HepG2 (cell line): ENCODE results near the gene MPV17L2. TPM values are rescaled to one million over a fixed set of nuclear protein-coding genes. Genes with fewer than 3 reads are reported as not detected.
A peak's percentile ranks its signal among the peaks of the same experiment; 100 is the strongest.

ENCODE experiments used
- ASH2L ChIP-seq: fragments of 300-600, 200-600 bp; sonication (generic); IDR thresholded peaks from 2 replicates; pipeline ENCODE4 v1.7.0; 2017; ENCODE audit warnings: low read depth, mild to moderate bottlenecking, moderate library complexity, mixed read lengths, low read length; ENCODE audit not compliant: insufficient read length
- DNMT3B ChIP-seq: conservative IDR thresholded peaks from 2 replicates; pipeline ENCODE4 v1.6.1; 2016; ENCODE audit warnings: missing biosample characterization, control low read depth
- ESRRA ChIP-seq: sonication (generic); formaldehyde crosslinking; IDR thresholded peaks from 2 replicates; pipeline ENCODE4 v1.5.1; 2020; ENCODE audit warnings: mild to moderate bottlenecking, low read depth, missing genetic modification reagents
- FOXK2 ChIP-seq: fragments of 450-650 bp; IDR thresholded peaks from 2 replicates; pipeline ENCODE4 v1.6.1; 2016
- NFE2L1 ChIP-seq: sonication (generic); formaldehyde crosslinking; IDR thresholded peaks from 2 replicates; pipeline ENCODE4 v1.4.0; 2020; ENCODE audit warnings: missing genetic modification reagents, mild to moderate bottlenecking, borderline replicate concordance
- NKX3-1 ChIP-seq: sonication (generic); formaldehyde crosslinking; IDR thresholded peaks from 2 replicates; pipeline ENCODE4 v1.5.0; 2020; ENCODE audit warnings: missing genetic modification reagents
- NRL ChIP-seq: sonication (generic); formaldehyde crosslinking; IDR thresholded peaks from 2 replicates; pipeline ENCODE4 v1.5.0; 2020; ENCODE audit warnings: missing genetic modification reagents, mild to moderate bottlenecking, moderate library complexity, borderline replicate concordance
- PPARG ChIP-seq: conservative IDR thresholded peaks from 2 replicates; pipeline ENCODE4 v1.6.1; 2016; ENCODE audit warnings: missing biosample characterization, missing genetic modification reagents
- SKIL ChIP-seq: sonication (generic); formaldehyde crosslinking; IDR thresholded peaks from 2 replicates; pipeline ENCODE4 v1.8.0; 2022; ENCODE audit warnings: missing genetic modification reagents, mild to moderate bottlenecking, moderate library complexity, borderline replicate concordance
- SOX6 ChIP-seq, 2 experiments: fragments of 450-650 bp in 1 of 2; sonication (generic) in 1 of 2; formaldehyde crosslinking in 1 of 2; IDR thresholded peaks; 2 replicates each; pipeline versions ENCODE4 v1.4.0 to v1.6.1; 2017 to 2020; ENCODE audit warnings: antibody characterized with exemption in 1 of 2, mild to moderate bottlenecking in 1 of 2, missing genetic modification reagents in 1 of 2
- TBX2 ChIP-seq: sonication (generic); formaldehyde crosslinking; IDR thresholded peaks from 2 replicates; pipeline ENCODE4 v1.5.0; 2020; ENCODE audit warnings: missing genetic modification reagents, mild to moderate bottlenecking, borderline replicate concordance
- TSC22D2 ChIP-seq: sonication (generic); formaldehyde crosslinking; IDR thresholded peaks from 2 replicates; pipeline ENCODE4 v1.5.1; 2020; ENCODE audit warnings: missing genetic modification reagents, mild to moderate bottlenecking, borderline replicate concordance
- ZBTB46 ChIP-seq: sonication (generic); formaldehyde crosslinking; IDR thresholded peaks from 2 replicates; pipeline ENCODE4 v1.4.0; 2020; ENCODE audit warnings: mild to moderate bottlenecking, missing genetic modification reagents, borderline replicate concordance
- ZFP36L2 ChIP-seq: sonication (generic); formaldehyde crosslinking; IDR thresholded peaks from 2 replicates; pipeline ENCODE4 v1.4.0; 2020; ENCODE audit warnings: missing genetic modification reagents
- ZNF598 ChIP-seq: sonication (generic); formaldehyde crosslinking; IDR thresholded peaks from 2 replicates; pipeline ENCODE4 v1.5.1; 2020; ENCODE audit warnings: mild to moderate bottlenecking, missing genetic modification reagents, borderline replicate concordance
- ZNF790 ChIP-seq: sonication (generic); formaldehyde crosslinking; IDR thresholded peaks from 2 replicates; pipeline ENCODE4 v1.8.0; 2022; ENCODE audit warnings: missing genetic modification reagents, mild to moderate bottlenecking, borderline replicate concordance
- polyA plus RNA-seq, 8 experiments: library from polyadenylated mRNA; depleted of rRNA in 3 of 8; stranded (reverse) in 7 of 8; unstranded in 1 of 8; fragments of >200 nt; fragmentation: Illumina TruSeq in 4 of 8; extraction: Trizol in 4 of 8; gene quantifications; 2 replicates each; pipeline versions ENCODE4 v1.2.1 to v1.2.3, GENCODE V29; 2011 to 2016; ENCODE audit warnings: low read depth in 4 of 8, missing spikeins in 1 of 8, mixed read lengths in 1 of 8; ENCODE audit not compliant: insufficient read depth in 1 of 8
- total RNA-seq, 5 experiments: library from RNA; depleted of rRNA; stranded (reverse); fragments of >200 nt; fragmentation: Illumina TruSeq; extraction: Trizol; gene quantifications; 2 replicates each; pipeline ENCODE4 v1.2.3, GENCODE V29; 2016; ENCODE audit warnings: low read depth in 1 of 5
- TF ChIP-seq, protein P1 (sequence below): sonication (generic); formaldehyde crosslinking; IDR thresholded peaks from 2 replicates; pipeline ENCODE4 v1.5.0; 2020; ENCODE audit warnings: missing genetic modification reagents
- TF ChIP-seq, protein P2 (sequence below): sonication (generic); formaldehyde crosslinking; IDR thresholded peaks from 2 replicates; pipeline ENCODE4 v1.5.0; 2020; ENCODE audit warnings: missing genetic modification reagents
- TF ChIP-seq, protein P3 (sequence below): fragments of 450-650 bp; IDR thresholded peaks from 2 replicates; pipeline ENCODE4 v1.6.1; 2016
- TF ChIP-seq, protein P4 (sequence below): IDR thresholded peaks from 2 replicates; pipeline ENCODE4 v1.6.1; 2016

MPV17L2 gene
- total and polyA plus RNA-seq, 2 of the 13 experiments (the other 11 are each of a cell fraction or from before 2014, with no cell fraction given) = 13.6 to 16.7 TPM

GRCh38 chr19:18192673-18193387 lies at the start of gene MPV17L2 (continued):
- no peak for TF ChIP-seq ZFP36L2 (CRISPR knock-in tag)
- TF ChIP-seq, protein P1, sequence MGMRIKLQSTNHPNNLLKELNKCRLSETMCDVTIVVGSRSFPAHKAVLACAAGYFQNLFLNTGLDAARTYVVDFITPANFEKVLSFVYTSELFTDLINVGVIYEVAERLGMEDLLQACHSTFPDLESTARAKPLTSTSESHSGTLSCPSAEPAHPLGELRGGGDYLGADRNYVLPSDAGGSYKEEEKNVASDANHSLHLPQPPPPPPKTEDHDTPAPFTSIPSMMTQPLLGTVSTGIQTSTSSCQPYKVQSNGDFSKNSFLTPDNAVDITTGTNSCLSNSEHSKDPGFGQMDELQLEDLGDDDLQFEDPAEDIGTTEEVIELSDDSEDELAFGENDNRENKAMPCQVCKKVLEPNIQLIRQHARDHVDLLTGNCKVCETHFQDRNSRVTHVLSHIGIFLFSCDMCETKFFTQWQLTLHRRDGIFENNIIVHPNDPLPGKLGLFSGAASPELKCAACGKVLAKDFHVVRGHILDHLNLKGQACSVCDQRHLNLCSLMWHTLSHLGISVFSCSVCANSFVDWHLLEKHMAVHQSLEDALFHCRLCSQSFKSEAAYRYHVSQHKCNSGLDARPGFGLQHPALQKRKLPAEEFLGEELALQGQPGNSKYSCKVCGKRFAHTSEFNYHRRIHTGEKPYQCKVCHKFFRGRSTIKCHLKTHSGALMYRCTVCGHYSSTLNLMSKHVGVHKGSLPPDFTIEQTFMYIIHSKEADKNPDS (CRISPR knock-in tag) = no peak
- TF ChIP-seq ZBTB46 (CRISPR knock-in tag) = no peak
- peak; percentile 80; the same call in 1 of the 2 replicates for TF ChIP-seq NRL (CRISPR knock-in tag)
- no peak for TF ChIP-seq FOXK2
- TF ChIP-seq ZNF790 (CRISPR knock-in tag) = 0 out of 2 replicates have a peak, but pooled peaks have one; percentile 32
- TF ChIP-seq, protein P2, sequence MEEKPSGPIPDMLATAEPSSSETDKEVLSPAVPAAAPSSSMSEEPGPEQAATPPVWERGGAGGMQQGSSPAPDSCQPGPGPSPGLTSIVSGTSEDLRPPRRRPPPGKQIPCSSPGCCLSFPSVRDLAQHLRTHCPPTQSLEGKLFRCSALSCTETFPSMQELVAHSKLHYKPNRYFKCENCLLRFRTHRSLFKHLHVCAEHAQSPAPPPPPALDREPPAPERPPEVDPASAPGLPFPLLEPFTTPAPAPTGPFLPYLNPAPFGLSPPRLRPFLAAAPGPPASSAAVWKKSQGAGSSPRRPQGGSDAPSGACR (CRISPR knock-in tag) = peak; percentile 62; the same call in 1 of the 2 replicates
- TF ChIP-seq PPARG = peak; percentile 6; the same call in 1 of the 2 replicates
- TF ChIP-seq ESRRA = no peak; the same call in 1 of the 2 replicates
- no peak for TF ChIP-seq DNMT3B (CRISPR knock-in tag)
- TF ChIP-seq ASH2L = peak; percentile 21
- no peak for TF ChIP-seq NKX3-1 (CRISPR knock-in tag)
- TF ChIP-seq SOX6 (IDR thresholded peaks at IDR 0.05) = no peak
- TF ChIP-seq SOX6 (CRISPR knock-in tag; IDR thresholded peaks at IDR 0.05) = no peak
- no peak for TF ChIP-seq ZNF598 (CRISPR knock-in tag)
- TF ChIP-seq, protein P3, sequence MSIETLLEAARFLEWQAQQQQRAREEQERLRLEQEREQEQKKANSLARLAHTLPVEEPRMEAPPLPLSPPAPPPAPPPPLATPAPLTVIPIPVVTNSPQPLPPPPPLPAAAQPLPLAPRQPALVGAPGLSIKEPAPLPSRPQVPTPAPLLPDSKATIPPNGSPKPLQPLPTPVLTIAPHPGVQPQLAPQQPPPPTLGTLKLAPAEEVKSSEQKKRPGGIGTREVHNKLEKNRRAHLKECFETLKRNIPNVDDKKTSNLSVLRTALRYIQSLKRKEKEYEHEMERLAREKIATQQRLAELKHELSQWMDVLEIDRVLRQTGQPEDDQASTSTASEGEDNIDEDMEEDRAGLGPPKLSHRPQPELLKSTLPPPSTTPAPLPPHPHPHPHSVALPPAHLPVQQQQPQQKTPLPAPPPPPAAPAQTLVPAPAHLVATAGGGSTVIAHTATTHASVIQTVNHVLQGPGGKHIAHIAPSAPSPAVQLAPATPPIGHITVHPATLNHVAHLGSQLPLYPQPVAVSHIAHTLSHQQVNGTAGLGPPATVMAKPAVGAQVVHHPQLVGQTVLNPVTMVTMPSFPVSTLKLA = peak; percentile 40
- TF ChIP-seq SKIL = no peak
- TF ChIP-seq, protein P4, sequence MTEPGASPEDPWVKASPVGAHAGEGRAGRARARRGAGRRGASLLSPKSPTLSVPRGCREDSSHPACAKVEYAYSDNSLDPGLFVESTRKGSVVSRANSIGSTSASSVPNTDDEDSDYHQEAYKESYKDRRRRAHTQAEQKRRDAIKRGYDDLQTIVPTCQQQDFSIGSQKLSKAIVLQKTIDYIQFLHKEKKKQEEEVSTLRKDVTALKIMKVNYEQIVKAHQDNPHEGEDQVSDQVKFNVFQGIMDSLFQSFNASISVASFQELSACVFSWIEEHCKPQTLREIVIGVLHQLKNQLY = no peak
- TF ChIP-seq TBX2 (CRISPR knock-in tag) = peak; percentile 44; the same call in 1 of the 2 replicates
- TF ChIP-seq TSC22D2 (CRISPR knock-in tag) = no peak
- no peak for TF ChIP-seq NFE2L1
